BJ (cell line): Measurements from ENCODE around the gene TMEM86B. TPM values are rescaled to one million over a fixed set of nuclear protein-coding genes. Genes with fewer than 3 reads are reported as not detected.

Experiments
- CTCF ChIA-PET: fragments of 350-600 bp; formaldehyde crosslinking; extraction: SDS; loops from one replicate; lab custom pipeline; 2021; ENCODE audit warnings: antibody characterized with exemption, inconsistent platforms; lab: Yijun Ruan, JAX
- POLR2A ChIA-PET: fragments of 300-600 bp; sonication (Branson Sonifier 250); formaldehyde crosslinking; extraction: SDS; loops from one replicate; lab custom pipeline; 2021; ENCODE audit warnings: antibody characterized with exemption; lab: Charles Lee
- DNase-seq: peaks from one replicate; pipeline ENCODE4 v3.0.0-alpha.2; 2011; ENCODE audit warnings: low read depth
- H3K27me3 ChIP-seq: 2 replicates; pipeline ENCODE4 v1.6.0; 2011; ENCODE audit warnings: low read length; ENCODE audit not compliant: control insufficient read depth, insufficient read depth
- H3K36me3 ChIP-seq: 2 replicates; pipeline ENCODE4 v1.5.1; 2011; ENCODE audit warnings: low read length; ENCODE audit not compliant: control insufficient read depth, insufficient read depth
- H3K4me3 ChIP-seq: 2 replicates; pipeline ENCODE4 v1.5.1; 2011; ENCODE audit warnings: low read depth, mild to moderate bottlenecking, control low read depth, low read length
- CTCF ChIP-seq: IDR thresholded peaks from 2 replicates; pipeline ENCODE4 v1.5.1; 2011; ENCODE audit warnings: low read depth, mild to moderate bottlenecking, control low read depth, inconsistent platforms, low read length, moderate library complexity; ENCODE audit not compliant: insufficient read depth
- polyA plus RNA-seq: library from polyadenylated mRNA; depleted of rRNA; stranded (reverse); fragments of >200 nt; gene quantifications from 2 replicates; pipeline ENCODE4 v1.2.3, GENCODE V29; 2011

TMEM86B gene
- polyA plus RNA-seq, 1 experiment: 1.5 TPM

GRCh38 chr19:55257461-55258420, 29.2 kb upstream of the TMEM86B start:
- H3K36me3 ChIP-seq: peaks cover 3% of the 10 kb centered on the region
- CTCF ChIA-PET: interaction anchor here (0.6 to 1.3 kb wide), 2 partner anchors 160 to 170 kb away, joined by 3 to 5 read pairs; no protein-coding TSS in a partner anchor
- TF ChIP-seq CTCF: no peak
- H3K4me3 ChIP-seq: peak overlapping the region; percentile 79
- no peaks in the 10 kb centered on the region for H3K27me3 ChIP-seq
- no peak for DNase-seq
- POLR2A ChIA-PET: no interaction called here

GRCh38 chr19:55256562-55257460, 28.2 kb upstream of the TMEM86B start:
- no peak for TF ChIP-seq CTCF
- no peak for DNase-seq
- Histone ChIP-seq H3K27me3 (no peaks in the 10 kb centered on the region), H3K36me3 (peaks cover 3% of the 10 kb centered on the region), H3K4me3 (peak overlapping the region; percentile 79)
- ChIA-PET POLR2A (interaction anchor here (0.7 kb wide), 1 partner anchor 83 kb away, joined by 9 read pairs; no protein-coding TSS in a partner anchor), CTCF (interaction anchor here (1.3 to 1.7 kb wide), 2 partner anchors 44 to 161 kb away, joined by 5 read pairs; no protein-coding TSS in a partner anchor)

- Histone ChIP-seq H3K27me3 (no peaks in the 10 kb centered on the region), H3K4me3 (no peak overlapping the region), H3K36me3 (peaks cover 4% of the 10 kb centered on the region)
- TF ChIP-seq CTCF: no peak
- ChIA-PET POLR2A (no interaction called here), CTCF (interaction anchor here (0.7 to 1.7 kb wide), 3 partner anchors 14 to 45 kb away, joined by 3 to 5 read pairs (median 4); no protein-coding TSS in a partner anchor)
- DNase-seq: no peak
These were observed 27.3 kb upstream of the TMEM86B start for GRCh38 chr19:55255618-55256423.

GRCh38 chr19:55254625-55254977, 26.0 kb upstream of the TMEM86B start:
- no peak for DNase-seq
- no peak for TF ChIP-seq CTCF
- Histone ChIP-seq H3K36me3 (peaks cover 4% of the 10 kb centered on the region), H3K4me3 (no peak overlapping the region), H3K27me3 (no peaks in the 10 kb centered on the region)
- ChIA-PET POLR2A (no interaction called here), CTCF (interaction anchor here (1.2 to 1.3 kb wide), 2 partner anchors 10 to 14 kb away, joined by 3 to 4 read pairs; no protein-coding TSS in a partner anchor)
